Activated CD4-positive, alpha-beta T cell treated with anti-CD3 and anti-CD28 coated beads, Interleukin-2, amount 50 U/mL, for 1 hour (primary cell): ENCODE measurements around the gene COQ8B.
"Not testable (repeated sequence)": the region's sequence is repeated elsewhere in the genome, so short reads cannot be mapped to it uniquely, and the experiment has no call there.

Source experiments
- DNase-seq: peaks from one replicate; pipeline ENCODE4 v3.0.0-alpha.2; 2020

The COQ8B gene

DNA sequence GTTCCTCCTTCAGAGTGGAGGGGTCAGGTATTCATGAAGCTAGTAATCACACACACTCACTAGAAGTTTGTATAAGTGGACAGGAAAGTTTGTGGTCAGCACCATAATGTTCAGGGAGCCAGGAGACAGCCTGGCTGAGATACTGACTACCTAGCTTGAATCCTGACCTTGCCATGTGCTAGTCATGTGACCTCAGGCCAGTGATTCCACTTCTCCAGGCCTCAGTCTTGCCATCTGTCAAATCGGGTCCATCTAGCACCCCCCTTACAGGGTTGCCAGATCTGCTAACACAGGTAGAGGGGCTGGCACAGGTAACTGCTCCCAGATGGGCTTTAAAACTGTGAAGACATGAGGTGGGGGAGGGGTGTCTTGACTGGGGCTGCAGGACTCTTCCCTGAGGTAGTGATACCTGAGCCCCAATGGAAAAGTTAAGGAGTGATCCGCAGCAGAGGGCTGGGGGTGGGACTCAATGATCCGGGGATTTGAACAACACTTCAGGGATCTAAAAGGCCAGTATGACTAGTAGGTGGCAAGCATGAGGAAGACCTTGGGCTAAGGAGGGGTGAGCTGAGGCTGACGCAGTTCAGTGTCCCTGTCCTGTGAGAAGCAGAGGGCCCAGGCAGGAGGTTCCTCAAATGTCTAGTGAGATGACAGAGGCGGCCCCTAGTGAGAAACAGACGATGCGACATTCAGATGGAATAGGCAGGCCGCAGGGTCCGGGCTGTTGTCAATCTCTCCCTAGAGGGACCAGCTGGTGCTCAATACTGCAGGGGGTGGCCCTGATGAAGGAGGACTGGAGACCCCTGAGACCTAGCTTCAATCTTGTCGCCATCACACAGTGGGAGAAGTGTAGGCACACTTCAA, 25.1 kb upstream of the COQ8B start:
- DNase-seq = no peak

DNA sequence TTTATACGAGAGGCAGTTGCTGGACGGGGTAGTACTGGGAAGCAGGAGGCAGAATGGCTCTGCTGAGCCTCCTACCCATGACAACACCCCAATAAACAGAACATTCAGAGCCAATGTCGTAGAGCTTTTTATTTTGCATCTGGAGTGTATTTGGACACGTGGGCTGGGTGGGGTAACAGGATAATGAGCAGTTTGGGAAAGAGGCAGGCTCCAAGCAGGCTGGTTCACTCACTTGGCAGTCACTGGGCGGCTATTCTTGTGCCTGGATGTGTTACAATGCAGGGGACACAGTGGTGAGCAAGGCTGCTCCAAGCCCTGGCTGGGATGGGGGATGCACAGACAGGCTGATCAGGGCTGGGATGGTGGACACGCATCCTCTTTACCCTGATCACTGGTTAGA, 24.1 kb upstream of the COQ8B start:
- no peak for DNase-seq

DNA sequence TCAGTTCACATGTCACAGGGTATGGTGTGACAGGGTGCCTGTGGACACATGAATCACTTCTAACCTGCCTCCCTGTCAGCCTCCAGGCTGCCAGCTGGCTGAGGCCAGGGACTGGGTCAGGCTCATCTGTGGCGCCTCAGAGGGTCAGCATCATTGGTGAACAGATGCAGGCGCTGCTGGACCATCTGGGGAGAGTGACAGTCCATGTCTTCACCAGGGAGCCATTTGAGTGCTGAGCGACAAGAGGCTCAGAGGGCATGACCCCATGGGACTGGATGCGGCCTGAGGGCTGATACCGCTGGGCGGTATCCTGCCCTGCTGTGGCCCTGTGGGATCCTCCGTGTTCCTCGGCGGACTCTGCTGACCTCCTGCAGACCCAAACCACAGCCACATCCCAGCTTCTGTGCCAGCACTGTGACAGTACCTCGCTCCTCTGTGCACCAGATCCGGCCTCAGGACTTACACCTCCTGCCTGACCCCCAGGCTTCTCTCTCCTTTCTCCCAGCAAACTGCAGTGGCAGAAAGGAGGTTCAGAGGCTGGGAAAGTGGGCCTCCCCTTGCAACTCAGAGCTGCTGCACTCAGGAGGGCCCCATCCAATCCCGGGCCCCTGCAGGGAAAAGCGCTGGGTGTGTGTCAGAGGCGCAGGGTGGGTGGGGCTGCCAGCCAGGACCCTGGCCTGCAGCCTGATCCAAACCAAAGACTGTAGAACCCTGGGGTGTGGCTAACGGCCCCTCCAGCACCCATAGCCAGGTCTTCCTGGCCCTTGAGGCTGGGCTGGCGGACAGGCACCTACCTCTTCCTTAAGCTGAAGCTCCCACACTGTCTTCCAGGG, 23.4 kb upstream of the COQ8B start:
- DNase-seq = no peak

- DNase-seq = no peak
Observed at GRCh38 chr19:40739030-40739839, 22.5 kb upstream of the COQ8B start.

DNA sequence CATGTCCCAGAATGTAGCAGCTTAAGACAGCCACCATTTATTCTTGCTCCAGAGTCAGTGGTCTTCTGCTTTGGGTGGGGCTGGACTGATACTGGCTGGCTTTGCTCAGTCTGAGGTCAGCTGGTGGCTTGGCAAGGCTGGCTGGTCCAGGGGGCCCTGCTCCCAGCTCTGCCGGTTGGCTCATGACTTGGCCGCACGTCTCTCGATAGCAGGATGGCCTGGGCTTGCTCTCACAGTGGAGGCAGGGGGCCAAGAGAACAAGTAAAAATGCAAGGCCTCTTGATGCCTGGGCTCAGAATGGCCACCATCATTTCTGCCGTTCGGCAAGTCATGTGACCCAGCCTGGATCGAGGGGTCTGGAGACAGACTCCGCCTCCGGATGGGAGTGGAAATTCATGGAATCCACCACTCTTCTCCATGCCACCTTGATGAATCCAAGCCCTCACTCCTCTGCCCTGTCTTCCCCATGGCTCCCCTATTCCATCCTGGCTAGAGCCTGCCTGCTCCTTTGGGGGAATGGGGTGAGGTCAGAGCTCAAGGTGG, 20.5 kb upstream of the COQ8B start:
- no peak for DNase-seq

DNA sequence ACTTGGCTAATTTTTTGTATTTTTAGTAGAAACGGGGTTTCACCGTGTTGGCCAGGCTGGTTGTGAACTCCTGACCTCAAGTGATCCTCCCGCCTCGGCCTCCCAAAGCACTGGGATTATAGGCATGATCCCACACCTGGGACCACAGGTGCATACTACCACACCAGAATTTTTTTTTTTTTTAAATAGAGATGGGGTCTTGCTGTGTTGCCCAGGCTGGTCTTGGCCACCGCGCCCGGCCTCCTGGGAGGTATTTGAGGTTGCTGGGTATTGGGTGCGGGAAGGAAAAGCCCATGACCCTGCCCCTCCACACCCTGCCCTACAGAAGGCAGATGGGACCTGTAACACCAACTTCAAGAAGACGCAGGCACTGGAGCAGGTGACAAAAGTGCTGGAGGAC, 20.0 kb upstream of the COQ8B start:
- DNase-seq = no peak

- DNase-seq = no peak
Observed at GRCh38 chr19:40735013-40735771, 18.5 kb upstream of the COQ8B start.

DNA sequence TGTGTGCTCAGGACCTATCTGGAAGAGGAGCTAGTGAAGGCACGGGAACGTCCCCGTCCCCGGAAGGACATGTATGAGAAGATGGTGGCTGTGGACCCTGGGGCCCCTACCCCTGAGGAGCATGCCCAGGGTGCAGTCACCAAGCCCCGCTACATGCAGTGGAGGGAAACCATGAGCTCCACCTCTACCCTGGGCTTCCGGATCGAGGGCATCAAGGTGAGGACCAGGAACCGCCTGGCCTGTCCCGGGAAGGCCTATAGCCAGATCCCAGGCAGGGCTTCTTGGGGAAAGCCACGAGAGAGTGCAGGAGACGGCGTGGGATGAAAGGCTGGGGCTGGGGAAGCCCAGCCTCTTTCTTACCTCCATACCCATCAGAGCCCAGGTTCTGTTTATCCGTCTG, 16.5 kb upstream of the COQ8B start:
- no peak for DNase-seq

DNA sequence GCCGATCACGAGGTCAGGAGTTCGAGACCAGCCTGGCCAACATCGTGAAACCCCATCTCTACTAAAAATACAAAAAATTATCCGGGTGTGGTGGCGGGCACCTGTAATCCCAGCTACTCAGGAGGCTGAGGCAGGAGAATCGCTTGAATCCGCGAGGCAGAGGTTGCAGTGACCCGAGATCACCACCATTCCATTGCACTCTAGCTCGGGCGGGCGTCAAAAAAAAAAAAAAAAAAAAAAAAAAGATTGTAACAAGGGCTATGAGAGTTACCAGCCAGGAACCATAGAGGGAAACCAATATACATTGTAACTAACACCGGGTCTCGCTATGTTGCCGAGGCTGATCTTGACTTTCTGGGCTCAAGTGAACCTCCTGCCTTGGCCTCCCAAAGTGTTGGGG, 15.6 kb upstream of the COQ8B start:
- not testable (repeated sequence) for DNase-seq

DNA sequence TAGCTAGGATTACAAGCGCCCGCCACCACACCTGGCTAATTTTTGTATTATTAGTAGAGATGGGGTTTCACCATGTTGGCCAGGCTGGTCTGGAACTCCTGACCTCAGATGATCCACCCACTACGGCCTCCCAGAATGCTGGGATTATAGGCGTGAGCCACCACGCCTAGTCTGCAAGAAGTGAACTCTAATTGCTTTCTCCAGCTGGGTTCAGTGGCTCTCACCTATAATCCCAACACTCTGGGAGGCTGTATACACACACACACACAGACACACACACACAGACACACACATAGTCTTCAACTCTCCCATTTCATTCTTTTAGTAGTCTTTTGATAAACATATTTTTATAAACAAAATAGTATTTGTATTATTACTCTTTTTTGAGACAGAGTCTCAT, 13.4 kb upstream of the COQ8B start:
- DNase-seq = not testable (repeated sequence)

DNA sequence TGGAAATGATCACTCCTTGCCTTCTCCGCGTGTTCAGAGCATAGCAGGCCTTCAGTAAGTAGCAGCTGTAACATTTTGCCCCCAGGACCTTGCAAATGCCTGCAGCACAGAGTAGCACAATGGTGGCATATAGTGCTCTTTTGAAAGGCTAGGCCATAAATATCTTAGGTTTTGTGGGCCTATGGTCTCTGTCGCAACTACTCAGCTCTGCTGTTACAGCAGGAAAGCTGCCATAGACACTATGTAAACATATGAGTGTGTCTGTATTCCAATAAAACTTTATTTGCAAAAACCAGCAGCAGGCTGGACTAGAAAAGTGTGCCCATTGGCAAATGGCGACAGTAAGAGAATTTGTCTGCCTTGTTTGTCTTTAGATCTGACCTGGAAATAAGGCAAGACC, 9.6 kb upstream of the COQ8B start:
- DNase-seq = no peak

- no peak for DNase-seq
Observed at GRCh38 chr19:40724855-40725254, 8.2 kb upstream of the COQ8B start.

GRCh38 chr19:40724315-40724714, 7.6 kb upstream of the COQ8B start:
- no peak for DNase-seq

- no peak for DNase-seq
Observed at GRCh38 chr19:40723661-40724254, 7.1 kb upstream of the COQ8B start.

DNA sequence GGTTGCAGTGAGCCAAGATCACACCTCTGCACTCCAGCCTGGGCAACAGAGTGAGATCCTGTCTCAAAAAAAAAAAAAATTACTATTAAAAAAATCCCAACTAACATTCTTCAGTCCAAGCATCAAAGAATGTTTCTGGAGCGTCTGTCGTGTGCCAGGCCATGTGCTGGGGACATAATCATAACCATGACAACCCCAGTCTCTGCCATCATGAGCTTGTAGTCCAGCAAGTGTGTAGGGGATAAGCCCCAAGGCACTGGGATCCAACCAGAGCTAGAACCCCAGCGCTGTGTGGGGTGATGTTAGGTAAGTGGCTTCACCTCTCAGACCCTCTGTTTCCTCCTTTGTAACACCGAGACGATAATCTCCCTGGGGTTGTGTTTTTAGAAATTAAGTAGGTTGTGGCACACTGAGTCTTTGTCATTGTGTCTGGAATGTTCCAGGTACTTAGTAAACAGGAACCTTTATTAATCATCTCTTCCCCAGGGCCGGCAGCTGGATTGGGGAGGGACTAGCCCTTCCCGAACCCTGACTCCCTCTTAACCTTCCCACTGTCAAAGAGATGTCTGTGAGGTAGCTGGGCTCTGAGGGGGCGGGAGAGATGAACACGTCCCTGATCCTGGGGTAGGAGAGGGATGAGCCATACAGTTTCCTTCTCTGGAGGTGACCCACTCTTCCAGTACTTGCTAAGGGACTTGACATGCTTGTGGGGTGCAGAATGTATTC, 5.4 kb upstream of the COQ8B start:
- DNase-seq = no peak

- DNase-seq = no peak
Observed at GRCh38 chr19:40721140-40721486, 4.4 kb upstream of the COQ8B start.

DNA sequence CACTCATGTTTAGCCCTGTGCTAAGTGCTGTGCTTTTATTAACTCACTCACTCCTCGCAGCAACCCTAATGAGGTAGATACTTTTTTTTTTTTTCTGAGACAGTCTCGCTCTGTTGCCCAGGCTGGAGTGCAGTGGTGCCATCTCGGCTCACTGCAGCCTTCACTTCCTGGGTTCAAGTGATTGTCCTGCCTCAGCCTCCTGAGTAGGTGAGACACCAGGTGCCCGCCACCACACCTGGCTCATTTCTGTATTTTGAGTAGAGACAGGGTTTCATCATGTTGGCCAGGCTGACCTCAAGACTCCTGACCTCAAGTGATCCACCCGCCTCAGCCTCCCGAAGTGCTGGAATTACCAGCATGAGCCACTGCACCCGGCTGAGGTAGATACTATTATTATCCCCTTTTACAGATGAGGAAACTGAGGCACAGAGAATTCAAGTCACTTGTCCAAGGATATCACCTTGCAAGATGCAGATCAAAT, 2.8 kb upstream of the COQ8B start:
- DNase-seq = no peak

GRCh38 chr19:40718774-40719391, 2.2 kb upstream of the COQ8B start:
- DNase-seq = no peak

DNA sequence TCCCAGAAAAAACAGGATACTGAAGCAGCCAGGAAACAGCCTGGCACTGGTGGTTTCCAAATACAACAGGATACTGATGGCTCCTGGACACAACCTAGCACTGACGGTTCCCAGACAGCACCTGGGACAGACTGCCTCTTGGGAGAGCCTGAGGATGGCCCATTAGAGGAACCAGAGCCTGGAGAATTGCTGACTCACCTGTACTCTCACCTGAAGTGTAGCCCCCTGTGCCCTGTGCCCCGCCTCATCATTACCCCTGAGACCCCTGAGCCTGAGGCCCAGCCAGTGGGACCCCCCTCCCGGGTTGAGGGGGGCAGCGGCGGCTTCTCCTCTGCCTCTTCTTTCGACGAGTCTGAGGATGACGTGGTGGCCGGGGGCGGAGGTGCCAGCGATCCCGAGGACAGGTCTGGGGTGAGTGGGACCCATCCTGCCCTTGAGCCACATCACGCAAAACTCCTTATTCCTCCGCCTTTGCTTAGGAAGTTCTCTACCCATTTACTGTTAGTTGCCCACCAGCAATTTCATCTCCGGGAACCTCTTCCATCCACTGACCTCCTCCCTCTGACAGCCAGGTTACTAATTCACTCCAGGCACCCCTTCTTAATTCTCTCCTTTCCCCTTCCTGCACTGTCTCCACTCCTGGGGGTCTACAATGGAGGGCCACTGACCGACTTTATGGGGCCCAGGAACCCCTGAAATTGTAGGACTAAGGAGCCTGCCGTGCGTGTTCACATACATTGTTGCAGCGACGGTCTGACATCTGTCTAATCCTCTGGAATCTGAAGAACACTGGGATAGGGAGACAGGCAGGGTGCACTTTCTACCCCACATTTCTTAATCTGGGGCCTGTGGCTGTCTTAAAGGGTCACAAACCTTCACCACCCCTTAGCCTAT, 1.4 kb upstream of the COQ8B start:
- DNase-seq = no peak
